Stimulated activated effector memory CD8-positive, alpha-beta T cell treated with anti-CD3 and anti-CD28 coated beads, Interleukin-12 subunit alpha, Interleukin-12 subunit beta, amount 100 ng/mL, for 72 hours (primary cell): ENCODE results near the gene TMEM30B.
"Not testable (repeated sequence)": the region's sequence is repeated elsewhere in the genome, so short reads cannot be mapped to it uniquely, and the experiment has no call there.

Experiments used
- ATAC-seq: fragments of 150-1000 bp; cut with Tn5 transposase; 2 replicates; pipeline ENCODE4 v1.10.0; 2021
- DNase-seq, 2 donors: peaks; one replicate each; pipeline ENCODE4 v3.0.0; 2021 to 2022; ENCODE audit warnings: low spot score in 2 of 2
- H3K27ac Mint-ChIP-seq: one replicate; pipeline ENCODE4 v1.8.0; 2022; ENCODE audit warnings: mild to moderate bottlenecking, mixed read lengths
- H3K36me3 Mint-ChIP-seq: one replicate; pipeline ENCODE4 v1.8.0; 2022; ENCODE audit warnings: mild to moderate bottlenecking, mixed read lengths
- H3K4me1 Mint-ChIP-seq: one replicate; pipeline ENCODE4 v1.8.0; 2022; ENCODE audit warnings: mixed read lengths
- H3K4me3 Mint-ChIP-seq: one replicate; pipeline ENCODE4 v1.8.0; 2022; ENCODE audit warnings: mild to moderate bottlenecking, mixed read lengths
- H3K9me3 Mint-ChIP-seq: one replicate; pipeline ENCODE4 v1.8.0; 2022; ENCODE audit warnings: mixed read lengths

TMEM30B gene

GRCh38 chr14:61262082-61262481 lies 19.1 kb downstream of the TMEM30B start:
- Mint-ChIP-seq H3K9me3 (no peaks in the 10 kb centered on the region), H3K4me3 (no peak overlapping the region), H3K36me3 (no peaks in the 10 kb centered on the region), H3K4me1 (no peaks in the 10 kb centered on the region), H3K27ac (no peak overlapping the region)
- ATAC-seq (no peak), DNase-seq (no peak)

DNA sequence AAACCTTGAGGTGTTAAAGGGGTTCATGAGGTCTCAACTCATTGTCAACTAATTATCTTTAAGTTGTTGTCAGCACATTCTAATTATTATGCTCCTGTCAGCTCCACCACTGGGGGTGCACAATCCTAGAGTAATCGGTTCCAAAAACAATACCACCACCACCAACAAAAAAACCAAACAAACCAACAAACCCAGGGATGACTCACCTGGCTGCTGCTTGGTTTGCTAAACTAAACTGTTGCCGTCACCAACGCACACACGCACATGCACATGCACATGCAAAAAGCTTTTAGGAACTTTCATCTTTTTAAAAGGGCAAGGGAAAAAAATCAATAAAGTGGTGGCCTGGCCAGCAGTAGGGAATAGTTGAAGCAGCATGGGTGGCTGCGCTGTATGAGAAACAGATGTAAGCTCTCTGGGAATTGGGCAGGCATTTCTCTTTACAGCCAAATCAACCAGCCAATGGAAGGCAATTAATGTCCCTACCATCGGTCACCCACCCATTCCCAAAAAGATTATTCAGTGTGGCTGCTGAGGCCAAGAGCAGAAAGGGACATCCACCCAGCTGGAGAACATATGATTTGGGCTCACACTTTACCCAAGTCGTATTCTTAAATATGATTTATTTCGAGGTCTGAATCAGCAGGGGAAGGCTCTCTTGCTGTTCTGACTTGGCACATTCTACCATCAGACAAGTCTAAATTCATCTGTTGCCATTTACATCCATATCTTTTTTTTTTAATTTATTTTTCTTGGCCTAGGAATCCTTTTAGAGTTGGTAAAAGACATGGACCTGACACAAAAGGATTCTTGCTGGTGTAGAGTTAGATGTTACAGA lies 20.0 kb downstream of the TMEM30B start:
- Mint-ChIP-seq H3K4me1 (no peaks in the 10 kb centered on the region), H3K9me3 (no peaks in the 10 kb centered on the region), H3K36me3 (no peaks in the 10 kb centered on the region), H3K27ac (no peak overlapping the region), H3K4me3 (no peak overlapping the region)
- no peak for DNase-seq
- ATAC-seq = no peak

- no peaks in the 10 kb centered on the region for H3K4me1 Mint-ChIP-seq
- H3K4me3 Mint-ChIP-seq = no peak overlapping the region
- H3K27ac Mint-ChIP-seq = no peak overlapping the region
- ATAC-seq (no peak), DNase-seq (no peak)
- no peaks in the 10 kb centered on the region for H3K36me3 Mint-ChIP-seq
- H3K9me3 Mint-ChIP-seq = no peaks in the 10 kb centered on the region
Measured at GRCh38 chr14:61258985-61259384, 22.2 kb downstream of the TMEM30B start.

GRCh38 chr14:61257469-61258057 lies 23.6 kb downstream of the TMEM30B start:
- H3K4me3 Mint-ChIP-seq = no peak overlapping the region
- no peaks in the 10 kb centered on the region for H3K4me1 Mint-ChIP-seq
- no peak for DNase-seq
- no peak overlapping the region for H3K27ac Mint-ChIP-seq
- H3K9me3 Mint-ChIP-seq = no peaks in the 10 kb centered on the region
- no peak for ATAC-seq
- H3K36me3 Mint-ChIP-seq = no peaks in the 10 kb centered on the region

DNA sequence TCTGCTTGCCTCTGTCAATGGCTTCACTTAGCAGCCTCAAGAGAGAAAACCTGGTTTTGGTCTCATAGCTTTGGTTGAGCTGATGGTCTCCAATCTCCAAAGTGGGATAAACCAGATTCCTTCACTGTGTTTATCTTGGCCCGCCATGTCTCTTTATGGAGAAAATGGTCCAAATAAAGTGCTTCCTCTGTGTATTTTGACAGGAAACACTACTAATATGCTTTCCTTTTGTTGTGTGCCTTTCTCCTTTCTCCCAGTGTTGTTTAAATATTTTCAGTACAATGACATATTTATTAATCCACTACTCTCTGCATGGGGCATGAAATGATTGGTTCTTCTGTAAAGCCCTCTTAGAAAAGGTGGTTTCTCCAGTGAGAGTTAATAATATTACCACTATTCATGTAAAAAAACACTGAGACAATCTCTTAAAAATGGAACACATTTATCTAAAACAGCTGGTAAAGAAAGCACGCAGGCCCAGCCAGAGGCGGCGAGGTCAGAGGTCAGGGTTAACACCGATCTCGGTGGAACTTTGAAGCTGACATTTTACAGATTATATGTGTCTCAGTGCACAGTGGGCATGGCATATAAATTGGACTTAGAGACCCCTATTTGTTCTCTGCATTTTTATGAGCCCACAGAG lies 24.2 kb downstream of the TMEM30B start:
- Mint-ChIP-seq H3K4me1 (no peaks in the 10 kb centered on the region), H3K27ac (no peak overlapping the region), H3K36me3 (no peaks in the 10 kb centered on the region), H3K4me3 (no peak overlapping the region), H3K9me3 (no peaks in the 10 kb centered on the region)
- DNase-seq (no peak), ATAC-seq (no peak)

DNA sequence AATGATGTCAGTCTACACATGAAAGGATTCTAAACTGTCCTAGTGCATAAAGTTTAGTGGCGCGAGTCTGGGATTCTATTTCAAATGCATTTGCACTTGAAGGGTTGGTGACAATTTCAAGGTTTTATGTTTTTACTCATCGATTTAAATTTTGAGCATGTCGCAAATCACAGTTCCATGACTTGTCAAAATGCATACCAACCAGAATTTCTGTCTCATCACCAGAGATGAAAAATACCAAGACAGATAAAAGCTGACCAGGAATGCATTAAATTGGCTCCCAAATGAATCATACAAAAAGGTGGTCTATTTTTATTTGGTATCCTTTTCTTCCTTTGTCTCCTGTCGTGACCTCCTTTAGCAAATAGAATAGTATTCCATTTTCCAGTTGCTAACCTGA lies 25.2 kb downstream of the TMEM30B start:
- no peak overlapping the region for H3K4me3 Mint-ChIP-seq
- H3K27ac Mint-ChIP-seq = no peak overlapping the region
- H3K9me3 Mint-ChIP-seq = no peaks in the 10 kb centered on the region
- no peak for DNase-seq
- H3K4me1 Mint-ChIP-seq = no peaks in the 10 kb centered on the region
- no peak for ATAC-seq
- no peaks in the 10 kb centered on the region for H3K36me3 Mint-ChIP-seq

- H3K4me1 Mint-ChIP-seq = no peaks in the 10 kb centered on the region
- no peak overlapping the region for H3K4me3 Mint-ChIP-seq
- H3K9me3 Mint-ChIP-seq = no peaks in the 10 kb centered on the region
- ATAC-seq = no peak
- DNase-seq = no peak
- H3K27ac Mint-ChIP-seq = no peak overlapping the region
- H3K36me3 Mint-ChIP-seq = no peaks in the 10 kb centered on the region
Measured at GRCh38 chr14:61254808-61255526, 26.2 kb downstream of the TMEM30B start.

DNA sequence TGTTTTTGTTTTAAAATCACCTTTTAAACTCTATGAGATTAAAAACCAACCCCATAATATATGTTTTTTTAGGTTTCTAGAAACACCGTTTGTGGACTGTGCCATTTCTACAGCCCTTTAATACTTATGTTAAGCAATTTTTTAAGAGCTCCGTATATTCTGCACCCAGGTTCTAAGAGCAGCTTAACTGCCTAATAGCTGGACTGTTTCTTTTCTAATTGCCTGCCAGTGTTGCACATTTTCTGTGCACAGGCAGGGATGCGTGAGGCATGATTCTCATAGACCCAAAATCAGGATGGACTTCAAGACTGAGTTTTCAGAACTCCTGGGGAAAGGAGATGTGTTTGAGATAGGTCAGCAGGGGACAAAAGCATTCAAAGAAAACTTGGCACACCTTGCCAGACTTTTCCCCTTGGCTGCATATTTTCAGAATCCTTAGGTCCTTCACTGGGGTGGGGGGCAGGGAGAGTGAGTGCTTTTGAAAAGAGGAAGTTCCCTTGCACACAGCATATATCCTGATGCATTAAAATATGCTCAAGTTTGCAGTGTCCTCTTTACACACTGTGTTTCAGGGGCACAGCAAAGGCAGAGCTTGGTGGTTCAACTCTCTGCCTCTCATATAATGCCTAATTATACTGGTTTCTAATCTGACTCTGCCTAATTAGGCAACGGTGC lies 27.9 kb downstream of the TMEM30B start:
- Mint-ChIP-seq H3K27ac (no peak overlapping the region), H3K4me1 (no peaks in the 10 kb centered on the region), H3K4me3 (no peak overlapping the region), H3K9me3 (no peaks in the 10 kb centered on the region), H3K36me3 (no peaks in the 10 kb centered on the region)
- DNase-seq (no peak), ATAC-seq (no peak)

- Mint-ChIP-seq H3K36me3 (no peaks in the 10 kb centered on the region), H3K27ac (no peak overlapping the region), H3K9me3 (no peaks in the 10 kb centered on the region), H3K4me1 (no peaks in the 10 kb centered on the region), H3K4me3 (no peak overlapping the region)
- DNase-seq (peak; percentile 27 to 71), ATAC-seq (peak; percentile 85)
Measured at GRCh38 chr14:61252369-61253063, 28.6 kb downstream of the TMEM30B start.

- Mint-ChIP-seq H3K27ac (no peak overlapping the region), H3K36me3 (no peaks in the 10 kb centered on the region), H3K4me3 (no peak overlapping the region), H3K4me1 (no peaks in the 10 kb centered on the region), H3K9me3 (no peaks in the 10 kb centered on the region)
- ATAC-seq = no peak
- DNase-seq = no peak
Measured at GRCh38 chr14:61250063-61250462, 31.1 kb downstream of the TMEM30B start.

DNA sequence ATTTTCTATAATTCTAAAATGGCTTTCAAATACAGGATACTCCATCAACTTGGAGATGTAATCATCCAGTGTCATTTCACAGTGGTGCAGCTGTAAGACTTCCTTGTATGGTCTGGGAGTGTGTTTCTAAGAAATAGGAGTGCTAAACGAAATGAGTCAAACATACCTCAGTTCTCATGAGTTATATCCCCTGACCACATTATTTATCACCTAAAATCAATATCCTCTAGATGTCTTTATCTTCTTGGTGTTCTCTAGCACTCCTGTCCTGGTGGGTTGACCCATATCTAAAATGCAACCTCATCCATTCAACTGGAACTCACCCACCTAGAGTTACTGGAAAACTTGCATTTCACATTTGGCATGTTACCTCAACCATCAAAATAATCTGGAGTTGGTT lies 33.2 kb downstream of the TMEM30B start:
- DNase-seq (no peak), ATAC-seq (peak; percentile 90)
- Mint-ChIP-seq H3K27ac (no peak overlapping the region), H3K4me3 (no peak overlapping the region), H3K4me1 (no peaks in the 10 kb centered on the region), H3K9me3 (no peaks in the 10 kb centered on the region), H3K36me3 (no peaks in the 10 kb centered on the region)

DNA sequence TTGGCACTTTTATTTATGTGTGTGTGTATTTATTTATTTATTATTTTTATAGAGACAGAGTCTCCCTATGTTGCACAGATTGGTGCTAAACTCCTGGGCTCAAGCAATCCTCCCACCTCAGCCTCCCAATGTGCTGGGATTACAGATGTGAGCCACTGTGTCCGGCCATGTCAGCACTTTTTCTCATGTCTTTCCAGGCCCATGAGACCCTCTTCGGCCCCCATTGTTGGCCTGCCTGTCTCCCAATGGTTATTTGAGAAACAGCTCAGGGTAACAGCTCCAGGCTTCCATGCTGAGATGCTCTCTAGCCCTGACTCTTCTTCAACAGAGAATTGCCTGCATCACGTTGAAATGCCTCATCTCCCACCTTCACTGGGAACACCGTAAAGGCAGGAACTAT lies 34.4 kb downstream of the TMEM30B start:
- Mint-ChIP-seq H3K4me3 (no peak overlapping the region), H3K27ac (no peak overlapping the region), H3K36me3 (no peaks in the 10 kb centered on the region), H3K4me1 (no peaks in the 10 kb centered on the region), H3K9me3 (no peaks in the 10 kb centered on the region)
- ATAC-seq (no peak), DNase-seq (no peak)

- Mint-ChIP-seq H3K4me1 (no peaks in the 10 kb centered on the region), H3K36me3 (no peaks in the 10 kb centered on the region), H3K9me3 (peaks cover 7% of the 10 kb centered on the region), H3K27ac (no peak overlapping the region), H3K4me3 (no peak overlapping the region)
- no peak for DNase-seq
- ATAC-seq = no peak
Measured at GRCh38 chr14:61244009-61244408, 37.1 kb downstream of the TMEM30B start.

DNA sequence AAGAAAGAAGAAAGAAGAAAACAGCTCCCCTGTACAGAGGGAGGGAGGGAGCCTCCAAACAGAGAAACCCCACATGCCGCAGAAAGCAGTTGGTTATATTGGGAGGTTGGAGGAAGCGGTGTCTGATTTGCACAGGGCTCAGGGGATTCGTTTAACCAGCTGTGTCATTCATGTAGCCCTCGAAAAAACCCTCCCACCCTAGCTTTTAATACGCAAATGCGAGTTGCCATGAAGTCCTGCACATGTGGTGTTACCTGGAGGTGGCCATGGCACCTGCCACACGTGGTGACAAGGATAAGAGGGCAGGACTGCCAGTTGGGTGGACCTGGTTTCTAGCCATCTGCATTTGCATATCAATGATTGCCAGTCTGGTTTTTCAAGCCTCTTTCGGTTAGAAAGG lies 40.9 kb downstream of the TMEM30B start:
- H3K4me1 Mint-ChIP-seq = no peaks in the 10 kb centered on the region
- no peak overlapping the region for H3K27ac Mint-ChIP-seq
- no peak overlapping the region for H3K4me3 Mint-ChIP-seq
- H3K9me3 Mint-ChIP-seq = peaks cover 7% of the 10 kb centered on the region
- ATAC-seq (no peak), DNase-seq (no peak)
- no peaks in the 10 kb centered on the region for H3K36me3 Mint-ChIP-seq

- ATAC-seq, H3K9me3 Mint-ChIP-seq, H3K36me3 Mint-ChIP-seq, H3K4me3 Mint-ChIP-seq, H3K27ac Mint-ChIP-seq, DNase-seq, H3K4me1 Mint-ChIP-seq: not testable (repeated sequence)
Measured at GRCh38 chr14:61239285-61239684, 41.9 kb downstream of the TMEM30B start.
